AG09309 (cell line): ENCODE data around the gene THSD4.

ENCODE experiments used
- DNase-seq: peaks from one replicate; pipeline ENCODE4 v3.0.0-alpha.2; 2010; ENCODE audit warnings: low read depth
- H3K4me3 ChIP-seq: 2 replicates; pipeline ENCODE4 v1.5.1; 2011; ENCODE audit warnings: mild to moderate bottlenecking, low read depth, low read length, moderate library complexity; ENCODE audit not compliant: control insufficient read depth
- TF ChIP-seq, protein P1 (sequence below): IDR thresholded peaks from 2 replicates; pipeline ENCODE4 v1.5.1; 2011; ENCODE audit warnings: mild to moderate bottlenecking, low read depth, low read length, inconsistent platforms; ENCODE audit not compliant: insufficient read depth, control insufficient read depth; ENCODE audit errors: missing control alignments

Gene THSD4

DNA sequence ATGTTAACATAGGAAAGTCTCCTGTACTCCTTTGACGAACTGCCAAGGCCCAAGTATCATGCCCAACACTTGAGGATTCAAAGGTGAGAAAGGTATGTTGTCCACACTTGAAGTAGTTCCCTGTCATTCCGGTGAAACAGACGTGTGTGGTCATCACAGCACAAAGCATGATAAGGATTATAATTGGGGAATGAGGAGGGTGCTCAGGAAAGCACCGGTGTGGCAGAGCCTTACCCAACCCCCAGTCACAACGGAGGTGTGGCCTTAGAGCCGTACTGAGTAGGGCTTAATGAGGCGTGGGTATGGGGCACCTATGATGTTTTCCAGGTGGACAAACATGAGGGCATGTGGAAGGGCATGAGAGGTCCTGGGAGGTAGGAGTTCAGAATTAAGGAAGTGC, 492.1 kb downstream of the THSD4 start:
- TF ChIP-seq, protein P1, sequence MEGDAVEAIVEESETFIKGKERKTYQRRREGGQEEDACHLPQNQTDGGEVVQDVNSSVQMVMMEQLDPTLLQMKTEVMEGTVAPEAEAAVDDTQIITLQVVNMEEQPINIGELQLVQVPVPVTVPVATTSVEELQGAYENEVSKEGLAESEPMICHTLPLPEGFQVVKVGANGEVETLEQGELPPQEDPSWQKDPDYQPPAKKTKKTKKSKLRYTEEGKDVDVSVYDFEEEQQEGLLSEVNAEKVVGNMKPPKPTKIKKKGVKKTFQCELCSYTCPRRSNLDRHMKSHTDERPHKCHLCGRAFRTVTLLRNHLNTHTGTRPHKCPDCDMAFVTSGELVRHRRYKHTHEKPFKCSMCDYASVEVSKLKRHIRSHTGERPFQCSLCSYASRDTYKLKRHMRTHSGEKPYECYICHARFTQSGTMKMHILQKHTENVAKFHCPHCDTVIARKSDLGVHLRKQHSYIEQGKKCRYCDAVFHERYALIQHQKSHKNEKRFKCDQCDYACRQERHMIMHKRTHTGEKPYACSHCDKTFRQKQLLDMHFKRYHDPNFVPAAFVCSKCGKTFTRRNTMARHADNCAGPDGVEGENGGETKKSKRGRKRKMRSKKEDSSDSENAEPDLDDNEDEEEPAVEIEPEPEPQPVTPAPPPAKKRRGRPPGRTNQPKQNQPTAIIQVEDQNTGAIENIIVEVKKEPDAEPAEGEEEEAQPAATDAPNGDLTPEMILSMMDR: no peak
- DNase-seq: no peak
- H3K4me3 ChIP-seq: no peak overlapping the region

DNA sequence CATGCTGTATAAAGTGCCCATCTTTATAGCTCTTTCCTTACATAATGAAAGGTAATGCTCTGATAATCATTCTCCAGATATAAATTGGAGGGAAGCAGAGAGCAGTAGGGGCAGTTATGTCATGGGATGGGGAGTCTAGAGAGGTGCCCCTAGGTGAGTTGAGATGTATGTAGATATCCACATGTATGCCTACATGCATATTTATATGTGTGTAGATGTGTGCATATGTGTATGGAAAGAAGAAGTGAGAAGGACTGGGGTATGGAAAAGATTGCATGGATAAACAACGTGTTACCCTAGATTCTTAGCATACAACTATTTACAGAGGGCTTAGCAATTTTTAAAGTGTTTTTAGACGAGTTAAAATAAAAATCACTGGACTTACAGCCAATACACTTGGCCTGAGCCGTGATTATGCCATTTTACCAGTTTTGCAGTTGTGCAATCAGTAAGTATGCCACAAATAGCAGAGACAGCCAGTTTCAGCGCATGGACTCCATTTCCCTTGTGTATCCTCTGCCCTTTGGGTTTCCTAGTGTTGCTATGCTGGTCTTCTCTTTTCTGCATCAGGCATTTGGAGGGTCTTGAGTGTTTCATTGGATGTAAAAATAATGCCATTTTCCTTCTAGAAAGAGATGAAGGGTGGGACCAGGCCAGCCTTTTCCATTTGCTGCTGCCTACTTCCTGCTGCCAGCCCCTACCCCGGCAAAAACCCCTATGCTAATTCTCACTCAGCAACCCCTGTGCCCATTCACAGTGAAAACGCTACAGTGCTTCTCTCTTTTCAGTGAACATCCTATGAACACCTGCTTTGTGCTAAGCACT, 495.7 kb downstream of the THSD4 start:
- no peak overlapping the region for H3K4me3 ChIP-seq
- TF ChIP-seq, protein P1: no peak
- DNase-seq: no peak

DNA sequence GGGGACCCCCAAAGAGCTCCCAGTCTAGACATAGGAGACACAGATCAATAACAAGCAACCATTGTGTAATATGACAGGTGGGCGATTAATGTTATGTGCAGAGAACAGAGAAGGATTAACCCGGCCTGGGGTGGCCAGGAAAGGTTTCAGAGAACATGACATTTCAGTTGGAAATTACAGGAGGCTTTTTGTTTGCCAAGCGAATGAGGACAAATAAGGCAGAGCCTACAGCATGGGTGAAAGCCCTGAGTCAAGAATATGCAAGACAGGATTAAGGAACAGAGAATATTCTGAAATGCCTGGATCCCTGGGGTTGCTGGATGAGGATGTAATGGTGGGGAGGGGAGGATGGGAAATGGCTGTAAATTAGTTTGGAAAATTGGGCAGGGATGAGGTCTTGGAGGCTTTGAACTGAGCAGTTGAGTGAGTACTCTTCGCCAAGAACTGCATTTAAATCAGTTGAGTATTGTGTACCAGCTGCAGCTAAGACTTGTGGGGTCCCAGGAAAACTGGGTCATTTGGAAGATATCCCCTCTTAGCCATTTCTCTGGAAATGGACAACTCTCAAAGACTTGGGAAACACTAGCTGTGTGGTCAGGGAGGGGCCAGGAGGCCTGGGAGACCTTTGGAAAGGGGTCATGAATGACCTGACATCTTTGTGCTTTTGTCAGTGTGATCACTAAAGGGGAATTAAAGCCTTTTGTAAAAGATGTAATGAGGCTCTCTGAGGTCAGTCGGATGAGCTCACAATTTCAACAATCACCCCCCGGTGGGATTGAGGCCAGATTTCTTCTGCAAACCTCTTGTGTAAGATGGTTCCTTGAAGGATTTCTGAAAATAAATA, 496.5 kb downstream of the THSD4 start:
- no peak overlapping the region for H3K4me3 ChIP-seq
- TF ChIP-seq, protein P1: no peak
- DNase-seq: no peak

DNA sequence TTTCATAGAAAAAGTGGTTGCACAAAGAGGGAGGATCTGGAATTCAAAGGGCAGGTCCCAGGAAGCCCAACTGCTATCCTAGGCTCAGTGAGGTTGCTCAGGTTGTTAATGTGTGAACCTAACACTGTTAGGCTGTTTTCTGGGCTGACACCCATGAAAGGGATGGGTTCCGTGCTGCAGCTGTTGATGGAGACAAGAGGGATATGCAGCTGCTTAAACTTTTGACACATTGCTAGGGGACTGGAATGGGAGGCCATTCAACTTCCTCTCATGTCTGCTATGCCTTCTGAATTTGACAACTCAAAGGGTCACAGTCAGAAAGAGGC, 497.1 kb downstream of the THSD4 start:
- TF ChIP-seq, protein P1: no peak
- no peak for DNase-seq
- no peak overlapping the region for H3K4me3 ChIP-seq

DNA sequence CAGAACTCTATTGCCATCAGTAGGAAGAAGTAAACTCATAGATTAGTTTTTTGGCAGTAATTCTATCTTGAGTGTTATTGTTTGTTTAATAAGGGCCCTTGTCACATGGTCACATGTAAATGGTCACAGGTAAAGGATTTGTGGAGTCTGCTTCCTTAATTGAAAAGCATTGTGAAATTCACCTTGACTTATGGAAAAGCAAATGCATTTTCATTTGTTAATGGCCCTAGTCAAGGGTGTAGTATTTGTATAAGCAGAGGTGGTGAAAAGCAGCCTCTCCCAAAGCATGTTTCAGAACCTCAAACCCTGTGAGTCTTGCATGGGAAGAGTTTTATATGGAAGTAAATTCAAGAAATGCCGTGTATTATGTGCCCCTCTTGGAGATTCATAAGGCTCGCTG, 497.6 kb downstream of the THSD4 start:
- no peak for DNase-seq
- TF ChIP-seq, protein P1: no peak
- H3K4me3 ChIP-seq: no peak overlapping the region

DNA sequence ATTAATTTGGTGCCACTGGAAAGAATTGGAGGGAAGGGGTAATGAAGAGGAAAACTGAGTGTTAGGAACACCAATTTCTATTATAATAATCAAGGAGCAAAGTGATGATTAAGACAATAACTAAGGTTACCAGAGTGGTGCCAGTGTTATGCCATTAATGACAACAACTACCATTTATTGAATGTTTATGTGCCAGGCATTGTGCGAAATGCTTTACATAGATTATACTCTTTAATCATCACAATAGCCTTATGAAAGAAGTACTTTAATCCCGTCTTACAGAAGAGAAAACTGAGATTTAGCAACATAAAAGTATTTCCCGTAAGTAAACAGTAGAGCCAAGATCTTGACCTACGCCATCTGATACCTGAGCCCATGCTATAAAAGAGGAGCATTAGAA, 507.8 kb downstream of the THSD4 start:
- H3K4me3 ChIP-seq: no peak overlapping the region
- TF ChIP-seq, protein P1: no peak
- DNase-seq: no peak
